Natural killer cell (primary cell): Measurements from ENCODE around the gene USP17L17. TPM values are rescaled to one million over a fixed set of nuclear protein-coding genes. Genes with fewer than 3 reads are reported as not detected.
"Not testable (repeated sequence)": the region's sequence is repeated elsewhere in the genome, so short reads cannot be mapped to it uniquely, and the experiment has no call there.

ENCODE experiments used
- ATAC-seq, 3 donors: fragments of 150-1000 bp in 2 of 3; fragments of 200-7000 bp in 1 of 3; cut with Tn5 transposase; 1 replicate in 1 of 3; 2 replicates in 2 of 3; pipeline ENCODE4 v1.10.0; 2021; ENCODE audit warnings: mild to moderate bottlenecking in 2 of 3, moderate library complexity in 2 of 3
- DNase-seq, 2 donors: peaks; one replicate each; pipeline versions ENCODE4 v3.0.0 to v3.0.0-alpha.2; 2013 to 2021; ENCODE audit warnings: mixed read lengths in 1 of 2
- H3K27ac ChIP-seq: one replicate; pipeline ENCODE4 v1.5.1; 2013; ENCODE audit warnings: mild to moderate bottlenecking, low read length
- H3K27me3 ChIP-seq: one replicate; pipeline ENCODE4 v1.6.1; 2013; ENCODE audit warnings: low read length; ENCODE audit not compliant: control insufficient read depth, insufficient read depth
- H3K36me3 ChIP-seq: one replicate; pipeline ENCODE4 v1.6.1; 2013; ENCODE audit warnings: low read length; ENCODE audit not compliant: control insufficient read depth, insufficient read depth
- H3K4me1 ChIP-seq: one replicate; pipeline ENCODE4 v1.6.1; 2013; ENCODE audit warnings: low read length; ENCODE audit not compliant: control insufficient read depth, insufficient read depth
- H3K4me3 ChIP-seq: one replicate; pipeline ENCODE4 v1.5.1; 2013; ENCODE audit warnings: low read length
- H3K9me3 ChIP-seq: one replicate; pipeline ENCODE4 v1.6.1; 2013; ENCODE audit warnings: low read length; ENCODE audit not compliant: control insufficient read depth, insufficient read depth
- H3K27ac Mint-ChIP-seq, 2 donors: one replicate each; pipeline ENCODE4 v1.8.0; 2022; ENCODE audit warnings: mild to moderate bottlenecking in 2 of 2, mixed read lengths in 2 of 2, moderate library complexity in 1 of 2
- H3K27me3 Mint-ChIP-seq, 2 donors: one replicate each; pipeline ENCODE4 v1.8.0; 2022; ENCODE audit warnings: low read depth in 2 of 2, mixed read lengths in 2 of 2
- H3K36me3 Mint-ChIP-seq: one replicate; pipeline ENCODE4 v1.8.0; 2022; ENCODE audit warnings: mixed read lengths
- H3K4me1 Mint-ChIP-seq, 2 donors: one replicate each; pipeline ENCODE4 v1.8.0; 2022; ENCODE audit warnings: mixed read lengths in 2 of 2
- H3K4me3 Mint-ChIP-seq: one replicate; pipeline ENCODE4 v1.8.0; 2022; ENCODE audit warnings: mild to moderate bottlenecking, moderate library complexity, mixed read lengths
- H3K9me3 Mint-ChIP-seq, 2 donors: one replicate each; pipeline ENCODE4 v1.8.0; 2022; ENCODE audit warnings: mixed read lengths in 2 of 2
- WGBS: methylation state at CpG from one replicate; pipeline ENCODE4 v1.1.7; 2013; ENCODE audit warnings: missing lambda C conversion rate; ENCODE audit not compliant: insufficient coverage; 5-methylcytosine and 5-hydroxymethylcytosine counted together
- intact Hi-C: fragments of 100-400 bp; cut with micrococcal nuclease; formaldehyde crosslinking; loops from one replicate; pipeline ENCODE4 v1.14.2; 2022
- total RNA-seq, 4 donors: library from RNA; stranded (reverse); fragments of 120-200 nt in 1 of 4; gene quantifications; one replicate each; pipeline versions ENCODE4 v1.2.3 to v1.2.4, GENCODE V29; 2013 to 2022

USP17L17 gene, protein sequence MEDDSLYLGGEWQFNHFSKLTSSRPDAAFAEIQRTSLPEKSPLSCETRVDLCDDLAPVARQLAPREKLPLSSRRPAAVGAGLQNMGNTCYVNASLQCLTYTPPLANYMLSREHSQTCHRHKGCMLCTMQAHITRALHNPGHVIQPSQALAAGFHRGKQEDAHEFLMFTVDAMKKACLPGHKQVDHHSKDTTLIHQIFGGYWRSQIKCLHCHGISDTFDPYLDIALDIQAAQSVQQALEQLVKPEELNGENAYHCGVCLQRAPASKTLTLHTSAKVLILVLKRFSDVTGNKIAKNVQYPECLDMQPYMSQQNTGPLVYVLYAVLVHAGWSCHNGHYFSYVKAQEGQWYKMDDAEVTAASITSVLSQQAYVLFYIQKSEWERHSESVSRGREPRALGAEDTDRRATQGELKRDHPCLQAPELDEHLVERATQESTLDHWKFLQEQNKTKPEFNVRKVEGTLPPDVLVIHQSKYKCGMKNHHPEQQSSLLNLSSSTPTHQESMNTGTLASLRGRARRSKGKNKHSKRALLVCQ
- total RNA-seq: not detected
- not detected for total RNA-seq (2013)

DNA sequence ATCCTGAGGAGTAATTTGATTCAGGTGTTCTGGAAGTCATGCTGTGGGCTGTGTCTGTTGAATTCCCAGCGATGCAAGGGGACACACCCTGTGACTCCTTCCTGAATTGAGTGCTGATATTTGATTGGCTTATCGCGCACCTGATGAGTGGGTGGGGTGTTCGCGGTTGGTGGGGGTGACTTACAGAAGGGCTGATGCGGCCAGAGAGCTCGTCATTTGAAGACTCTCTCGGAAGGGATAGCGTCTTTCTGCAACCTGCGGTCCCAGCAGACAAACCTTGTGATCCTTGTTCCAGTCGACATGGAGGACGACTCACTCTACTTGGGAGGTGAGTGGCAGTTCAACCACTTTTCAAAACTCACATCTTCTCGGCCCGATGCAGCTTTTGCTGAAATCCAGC is at the start of gene USP17L17:
USP17L17 (plus strand) TSS at position 301 of the 400 bp plus-strand sequence; CDS start at position 301, 0 bp downstream.
- H3K4me3 Mint-ChIP-seq, H3K4me3 ChIP-seq, intact Hi-C loops, H3K9me3 ChIP-seq, H3K36me3 Mint-ChIP-seq, H3K4me1 Mint-ChIP-seq, H3K27me3 ChIP-seq, DNase-seq, H3K36me3 ChIP-seq, H3K4me1 ChIP-seq, H3K27me3 Mint-ChIP-seq, H3K9me3 Mint-ChIP-seq, H3K27ac Mint-ChIP-seq, H3K27ac ChIP-seq, ATAC-seq: not testable (repeated sequence)
- WGBS: no CpG with 5 or more reads among the region's 14 CpGs

DNA sequence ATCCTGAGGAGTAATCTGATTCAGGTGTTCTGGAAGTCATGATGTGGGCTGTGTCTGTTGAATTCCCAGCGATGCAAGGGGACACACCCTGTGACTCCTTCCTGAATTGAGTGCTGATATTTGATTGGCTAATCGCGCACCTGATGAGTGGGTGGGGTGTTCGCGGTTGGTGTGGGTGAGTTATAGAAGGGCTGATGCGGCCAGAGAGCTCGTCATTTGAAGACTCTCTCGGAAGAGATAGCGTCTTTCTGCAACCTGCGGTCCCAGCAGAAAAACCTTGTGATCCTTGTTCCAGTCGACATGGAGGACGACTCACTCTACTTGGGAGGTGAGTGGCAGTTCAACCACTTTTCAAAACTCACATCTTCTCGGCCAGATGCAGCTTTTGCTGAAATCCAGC is 33.3 kb upstream of the USP17L17 start, which contains the start of gene USP17L10:
USP17L10 (plus strand) TSS at position 301 of the 400 bp plus-strand sequence; CDS start at position 301, 0 bp downstream.
- 93% methylated on average over 8 of the region's 13 CpGs for WGBS
- intact Hi-C loops, H3K9me3 Mint-ChIP-seq, H3K9me3 ChIP-seq, H3K27ac ChIP-seq, H3K4me3 Mint-ChIP-seq, H3K4me3 ChIP-seq, H3K4me1 Mint-ChIP-seq, ATAC-seq, H3K27ac Mint-ChIP-seq, H3K4me1 ChIP-seq, H3K27me3 ChIP-seq, DNase-seq, H3K27me3 Mint-ChIP-seq, H3K36me3 ChIP-seq, H3K36me3 Mint-ChIP-seq: not testable (repeated sequence)

DNA sequence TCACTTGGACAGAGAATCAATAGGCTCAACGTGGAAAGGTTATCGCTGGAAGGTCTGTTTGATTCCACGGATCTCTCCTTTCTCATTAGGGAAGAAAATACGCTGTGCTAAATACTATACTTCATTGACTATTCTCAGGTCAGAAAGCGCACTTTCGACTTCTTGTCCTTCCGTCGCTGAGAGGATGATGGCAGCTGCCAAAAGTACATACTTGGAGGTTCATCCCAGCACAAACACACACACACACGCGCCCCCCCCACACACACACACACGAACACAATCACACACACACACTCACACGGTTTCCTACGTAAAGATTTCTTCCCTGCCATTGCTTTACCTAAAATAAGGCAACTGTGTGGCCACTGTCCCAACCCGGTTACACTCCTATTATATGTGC is 29.0 kb upstream of the USP17L17 start:
- ATAC-seq, H3K27me3 Mint-ChIP-seq, H3K9me3 ChIP-seq, H3K4me3 Mint-ChIP-seq, H3K27me3 ChIP-seq, H3K4me3 ChIP-seq, H3K4me1 Mint-ChIP-seq, H3K27ac Mint-ChIP-seq, intact Hi-C loops, H3K27ac ChIP-seq, H3K36me3 ChIP-seq, H3K9me3 Mint-ChIP-seq, H3K36me3 Mint-ChIP-seq, H3K4me1 ChIP-seq: not testable (repeated sequence)
- DNase-seq: peak in 1 of 2 donors; percentile 14
- WGBS: 85% methylated on average over 10 of the region's 14 CpGs

DNA sequence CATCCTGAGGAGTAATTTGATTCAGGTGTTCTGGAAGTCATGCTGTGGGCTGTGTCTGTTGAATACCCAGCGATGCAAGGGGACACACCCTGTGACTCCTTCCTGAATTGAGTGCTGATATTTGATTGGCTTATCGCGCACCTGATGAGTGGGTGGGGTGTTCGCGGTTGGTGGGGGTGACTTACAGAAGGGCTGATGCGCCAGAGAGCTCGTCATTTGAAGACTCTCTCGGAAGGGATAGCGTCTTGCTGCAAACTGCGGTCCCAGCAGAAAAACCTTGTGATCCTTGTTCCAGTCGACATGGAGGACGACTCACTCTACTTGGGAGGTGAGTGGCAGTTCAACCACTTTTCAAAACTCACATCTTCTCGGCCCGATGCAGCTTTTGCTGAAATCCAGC is 28.6 kb upstream of the USP17L17 start, which contains the start of gene USP17L11:
USP17L11 (plus strand) TSS at position 301 of the 400 bp plus-strand sequence; CDS start at position 301, 0 bp downstream.
- H3K9me3 Mint-ChIP-seq, H3K4me3 ChIP-seq, H3K27me3 Mint-ChIP-seq, DNase-seq, H3K27ac ChIP-seq, H3K27me3 ChIP-seq, H3K36me3 ChIP-seq, H3K4me1 ChIP-seq, H3K4me1 Mint-ChIP-seq, H3K9me3 ChIP-seq, intact Hi-C loops, H3K36me3 Mint-ChIP-seq, H3K4me3 Mint-ChIP-seq, H3K27ac Mint-ChIP-seq, ATAC-seq: not testable (repeated sequence)
- WGBS: 88% methylated on average over 1 of the region's 14 CpGs

DNA sequence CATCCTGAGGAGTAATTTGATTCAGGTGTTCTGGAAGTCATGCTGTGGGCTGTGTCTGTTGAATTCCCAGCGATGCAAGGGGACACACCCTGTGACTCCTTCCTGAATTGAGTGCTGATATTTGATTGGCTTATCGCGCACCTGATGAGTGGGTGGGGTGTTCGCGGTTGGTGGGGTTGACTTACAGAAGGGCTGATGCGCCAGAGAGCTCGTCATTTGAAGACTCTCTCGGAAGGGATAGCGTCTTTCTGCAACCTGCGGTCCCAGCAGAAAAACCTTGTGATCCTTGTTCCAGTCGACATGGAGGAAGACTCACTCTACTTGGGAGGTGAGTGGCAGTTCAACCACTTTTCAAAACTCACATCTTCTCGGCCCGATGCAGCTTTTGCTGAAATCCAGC is 23.8 kb upstream of the USP17L17 start, which contains the start of gene USP17L12:
USP17L12 (plus strand) TSS at position 301 of the 400 bp plus-strand sequence; CDS start at position 301, 0 bp downstream.
- H3K9me3 Mint-ChIP-seq, DNase-seq, H3K9me3 ChIP-seq, H3K27ac ChIP-seq, H3K36me3 Mint-ChIP-seq, H3K4me3 ChIP-seq, H3K4me1 Mint-ChIP-seq, H3K36me3 ChIP-seq, H3K27ac Mint-ChIP-seq, H3K27me3 ChIP-seq, intact Hi-C loops, H3K4me3 Mint-ChIP-seq, H3K4me1 ChIP-seq, H3K27me3 Mint-ChIP-seq, ATAC-seq: not testable (repeated sequence)
- WGBS: no CpG with 5 or more reads among the region's 13 CpGs

DNA sequence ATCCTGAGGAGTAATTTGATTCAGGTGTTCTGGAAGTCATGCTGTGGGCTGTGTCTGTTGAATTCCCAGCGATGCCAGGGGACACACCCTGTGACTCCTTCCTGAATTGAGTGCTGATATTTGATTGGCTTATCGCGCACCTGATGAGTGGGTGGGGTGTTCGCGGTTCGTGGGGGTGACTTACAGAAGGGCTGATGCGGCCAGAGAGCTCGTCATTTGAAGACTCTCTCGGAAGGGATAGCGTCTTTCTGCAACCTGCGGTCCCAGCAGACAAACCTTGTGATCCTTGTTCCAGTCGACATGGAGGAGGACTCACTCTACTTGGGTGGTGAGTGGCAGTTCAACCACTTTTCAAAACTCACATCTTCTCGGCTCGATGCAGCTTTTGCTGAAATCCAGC is 19.1 kb upstream of the USP17L17 start, which contains the start of gene USP17L13:
USP17L13 (plus strand) TSS at position 301 of the 400 bp plus-strand sequence; CDS start at position 301, 0 bp downstream.
- DNase-seq, H3K4me1 ChIP-seq, H3K27me3 Mint-ChIP-seq, intact Hi-C loops, H3K9me3 Mint-ChIP-seq, H3K27ac Mint-ChIP-seq, H3K4me1 Mint-ChIP-seq, H3K27ac ChIP-seq, H3K4me3 ChIP-seq, H3K9me3 ChIP-seq, ATAC-seq, H3K36me3 ChIP-seq, H3K27me3 ChIP-seq, H3K36me3 Mint-ChIP-seq, H3K4me3 Mint-ChIP-seq: not testable (repeated sequence)
- no CpG with 5 or more reads among the region's 14 CpGs for WGBS

DNA sequence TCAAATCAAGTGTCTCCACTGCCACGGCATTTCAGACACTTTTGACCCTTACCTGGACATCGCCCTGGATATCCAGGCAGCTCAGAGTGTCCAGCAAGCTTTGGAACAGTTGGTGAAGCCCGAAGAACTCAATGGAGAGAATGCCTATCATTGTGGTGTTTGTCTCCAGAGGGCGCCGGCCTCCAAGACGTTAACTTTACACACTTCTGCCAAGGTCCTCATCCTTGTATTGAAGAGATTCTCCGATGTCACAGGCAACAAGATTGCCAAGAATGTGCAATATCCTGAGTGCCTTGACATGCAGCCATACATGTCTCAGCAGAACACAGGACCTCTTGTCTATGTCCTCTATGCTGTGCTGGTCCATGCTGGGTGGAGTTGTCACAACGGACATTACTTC is 13.4 kb upstream of the USP17L17 start:
- WGBS: 98% methylated on average over 4 of the region's 8 CpGs
- ATAC-seq, H3K9me3 Mint-ChIP-seq, DNase-seq, H3K4me3 Mint-ChIP-seq, H3K27me3 ChIP-seq, H3K27ac Mint-ChIP-seq, intact Hi-C loops, H3K36me3 ChIP-seq, H3K4me3 ChIP-seq, H3K27me3 Mint-ChIP-seq, H3K9me3 ChIP-seq, H3K36me3 Mint-ChIP-seq, H3K4me1 Mint-ChIP-seq, H3K4me1 ChIP-seq, H3K27ac ChIP-seq: not testable (repeated sequence)
